Activated CD8-positive, alpha-beta memory T cell treated with anti-CD3 and anti-CD28 coated beads, Interleukin-2, amount 50 U/mL, for 1 hour (primary cell): ENCODE measurements around the gene EXOSC7.
"Not testable (repeated sequence)": the region's sequence is repeated elsewhere in the genome, so short reads cannot be mapped to it uniquely, and the experiment has no call there.

Experiments
- DNase-seq: peaks from one replicate; pipeline ENCODE4 v3.0.0-alpha.2; 2020; ENCODE audit errors: extremely low read depth

The EXOSC7 gene

DNA sequence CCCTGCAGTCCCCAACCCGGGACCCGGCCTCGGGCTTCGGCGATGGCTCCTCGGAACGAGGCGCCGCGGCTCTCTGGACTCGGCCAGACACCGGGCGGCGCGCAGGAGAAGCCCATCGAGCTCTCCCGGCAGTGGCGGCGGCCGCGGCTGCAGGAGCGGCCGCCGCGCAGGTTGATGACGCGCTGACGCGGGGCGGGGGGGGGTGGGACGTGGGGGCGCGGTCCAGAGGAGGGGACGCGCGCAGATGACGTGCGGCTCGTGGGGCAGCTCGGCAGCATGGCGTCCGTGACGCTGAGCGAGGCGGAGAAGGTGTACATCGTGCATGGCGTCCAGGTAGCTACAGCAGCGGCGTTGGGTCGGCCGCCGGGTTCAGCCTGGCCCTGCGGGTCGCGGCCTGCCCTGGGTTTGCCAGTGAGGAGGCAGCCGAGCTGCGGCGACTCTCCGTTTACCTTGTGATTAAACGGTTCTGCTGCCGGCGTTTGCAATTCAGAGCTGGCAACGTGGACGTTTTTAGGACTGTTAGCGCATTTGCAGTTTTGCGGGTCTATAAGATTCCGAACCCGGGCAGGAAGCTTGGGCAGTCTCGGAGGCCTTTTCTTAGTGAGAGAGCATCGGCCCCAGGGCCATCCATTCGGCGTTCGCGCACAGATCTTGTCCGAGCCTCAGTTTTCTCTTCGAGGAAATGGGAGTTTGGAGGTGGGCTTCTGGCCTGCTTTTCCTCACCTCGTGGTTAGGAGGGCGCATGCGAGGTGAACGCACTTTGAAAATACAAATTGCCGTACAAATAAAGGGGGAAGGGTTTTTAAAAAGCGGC lies at the start of gene EXOSC7, which contains the start of gene ZDHHC3:
Gene EXOSC7, plus strand, starts transcription at position 243 of the 814 bp plus-strand sequence. Its CDS starts 34 bp downstream, at position 277.
Gene ZDHHC3, minus strand, starts transcription at position 173 of the 814 bp plus-strand sequence. CDS start 16,738 bp downstream, outside the sequence.
- peak; percentile 67 for DNase-seq

DNA sequence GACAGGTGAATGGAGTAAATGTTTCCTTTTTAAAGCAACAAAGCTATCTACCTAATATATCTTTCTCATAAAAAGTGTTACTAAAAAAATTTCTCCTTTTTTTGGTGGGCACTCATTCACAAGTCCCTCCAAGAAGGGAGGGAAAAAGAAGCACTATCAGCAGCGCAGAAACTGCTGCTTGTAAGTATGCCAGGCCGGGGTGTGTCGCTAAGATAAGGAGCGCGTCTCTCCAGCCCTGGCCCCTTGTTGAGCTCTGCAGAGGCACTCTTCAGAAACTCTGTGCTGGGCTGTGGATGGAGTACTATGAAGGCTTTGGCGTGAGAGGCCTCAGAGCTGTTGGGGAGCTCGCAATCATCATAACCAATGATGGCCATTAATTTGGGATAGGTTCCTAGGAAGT lies 49.1 kb upstream of the EXOSC7 start:
- no peak for DNase-seq

DNA sequence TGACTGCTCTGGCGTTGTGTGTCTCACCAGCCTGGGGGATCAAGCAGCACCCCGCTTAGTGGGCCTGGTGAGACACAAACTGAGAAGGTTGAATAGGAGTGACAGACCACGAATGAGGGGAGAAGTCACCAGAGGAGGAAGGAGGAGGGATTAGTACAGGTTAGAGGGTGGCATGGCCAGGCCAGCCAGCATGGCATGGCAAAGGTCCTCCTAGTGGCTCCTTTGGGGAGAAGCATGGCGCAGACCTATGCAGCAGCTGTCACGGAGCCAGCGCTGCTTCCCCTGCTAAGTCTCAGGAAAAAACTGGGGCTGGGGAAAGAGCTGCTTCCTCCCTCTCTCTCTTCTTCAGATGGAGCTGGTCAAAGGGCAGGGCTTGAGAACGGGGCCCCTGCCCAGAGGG lies 48.7 kb upstream of the EXOSC7 start:
- no peak for DNase-seq

DNA sequence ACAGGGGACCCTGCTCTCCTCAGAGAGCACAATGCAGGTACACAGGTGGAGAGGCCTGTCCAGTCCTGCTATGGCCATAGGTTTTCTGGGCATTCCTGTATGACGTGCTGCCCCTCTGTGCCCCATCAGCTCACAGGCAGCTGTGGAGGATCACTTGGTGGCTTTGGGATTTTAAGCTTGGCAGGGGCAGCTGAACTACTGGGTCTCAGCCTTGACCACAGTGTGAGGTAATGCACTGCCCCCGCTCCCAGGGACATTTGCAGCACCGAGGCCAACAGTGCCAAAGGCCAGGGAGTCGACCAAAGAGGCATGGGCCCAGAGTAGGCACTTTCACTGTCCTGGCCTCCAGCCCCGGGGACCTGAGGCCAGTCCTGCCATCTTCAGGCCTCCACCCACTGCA lies 46.3 kb upstream of the EXOSC7 start:
- DNase-seq: no peak

DNA sequence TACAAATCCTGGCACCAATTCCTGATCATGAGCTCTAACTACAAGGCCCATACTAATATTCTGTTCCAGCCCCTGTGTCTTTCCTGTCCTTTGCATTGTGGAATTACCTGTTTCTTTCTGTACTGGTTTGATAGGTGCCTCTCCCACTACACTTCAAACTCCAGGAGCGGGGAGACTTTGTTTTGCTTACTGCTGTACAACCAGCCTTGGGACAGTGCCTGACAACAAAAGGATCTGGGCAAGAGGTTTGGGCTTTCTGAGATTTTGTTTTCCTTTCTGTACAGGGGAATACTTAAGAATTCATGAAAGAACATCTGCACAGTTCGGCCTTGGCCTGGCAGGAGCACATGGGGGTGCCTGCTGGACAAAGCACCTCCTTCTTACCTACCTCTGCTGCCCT lies 45.1 kb upstream of the EXOSC7 start:
- no peak for DNase-seq

DNA sequence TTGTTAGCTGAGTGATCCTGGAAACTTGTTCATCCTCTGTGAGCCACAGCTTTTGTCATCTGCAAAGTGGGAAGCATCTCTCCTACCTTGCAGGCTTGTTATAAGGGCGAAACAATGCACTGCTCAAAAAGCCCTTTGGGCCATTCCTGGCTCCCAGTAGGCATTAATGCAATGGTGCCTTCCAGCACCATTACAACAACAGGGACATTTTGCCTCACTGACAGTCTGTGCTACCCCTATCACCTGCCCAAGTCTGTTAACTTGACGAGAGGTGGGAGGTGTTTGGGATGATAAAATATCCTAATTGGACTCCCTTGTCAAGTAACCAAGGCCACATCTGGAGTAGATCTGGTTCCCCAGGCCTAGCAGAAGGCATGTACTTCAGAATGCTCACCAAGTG lies 44.3 kb upstream of the EXOSC7 start:
- DNase-seq: no peak

DNA sequence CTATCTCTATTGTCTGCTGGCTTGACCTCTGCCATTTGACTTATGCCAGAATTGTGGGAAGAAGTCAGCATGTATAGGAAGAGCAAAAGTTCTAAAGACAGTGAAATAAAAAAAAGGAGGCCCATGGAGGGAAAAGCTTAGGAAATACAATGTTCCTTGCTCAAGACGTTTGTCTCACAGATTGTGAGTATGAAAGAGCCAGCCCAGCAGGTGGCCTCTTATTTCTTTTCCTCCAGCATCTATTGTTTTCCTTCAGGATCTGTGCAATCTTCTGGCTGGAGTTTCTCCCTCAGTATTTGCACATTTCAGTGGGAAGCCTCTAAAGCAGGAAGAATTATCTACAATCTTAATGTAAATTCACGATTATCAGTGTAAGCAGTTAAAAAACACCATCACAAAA lies 43.8 kb upstream of the EXOSC7 start:
- DNase-seq: no peak

DNA sequence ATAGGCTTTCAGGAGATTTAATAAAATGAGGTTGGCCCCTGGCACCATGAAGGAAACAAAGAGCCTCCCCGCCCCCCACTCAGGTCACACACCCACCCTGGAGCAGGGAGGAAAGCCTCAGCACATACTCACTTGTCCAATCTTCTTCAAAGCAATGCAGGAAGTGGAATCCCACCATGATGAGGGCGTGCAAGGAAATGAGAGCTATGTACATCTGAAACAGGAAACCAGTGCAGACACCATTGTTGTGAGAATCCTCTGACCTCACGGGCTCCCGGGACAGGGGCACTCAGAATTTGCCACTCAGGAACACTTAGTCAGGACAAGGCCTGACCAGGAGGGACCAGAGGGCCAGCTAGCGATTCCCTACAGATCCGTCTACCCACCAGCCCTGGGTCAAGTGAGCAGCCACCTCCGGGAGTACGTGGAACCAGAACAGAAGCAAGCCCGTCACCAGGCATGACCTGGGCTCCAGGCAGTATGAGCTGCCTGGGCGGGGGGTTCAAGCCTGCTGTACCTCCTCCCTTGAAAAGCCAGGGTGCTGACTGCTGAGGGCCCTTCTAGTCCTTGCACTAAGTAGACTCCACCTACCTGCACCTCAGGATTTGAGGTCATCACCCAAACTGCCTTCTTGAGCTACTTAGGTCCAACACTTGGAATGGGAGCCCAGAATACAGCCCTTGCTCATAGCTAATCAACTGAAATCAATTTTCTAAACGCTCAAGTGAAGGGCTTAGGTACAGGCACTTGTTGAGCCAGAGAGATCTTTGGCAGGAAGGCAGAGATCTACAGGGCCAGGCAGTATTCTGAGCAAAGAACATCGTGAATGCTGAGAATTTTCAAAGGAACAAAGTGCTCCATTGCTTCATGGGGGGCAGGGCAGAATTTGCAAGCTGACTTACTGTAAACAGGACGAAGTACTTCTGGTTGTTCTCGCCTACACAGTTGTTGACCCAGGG lies 42.8 kb upstream of the EXOSC7 start:
- no peak for DNase-seq

DNA sequence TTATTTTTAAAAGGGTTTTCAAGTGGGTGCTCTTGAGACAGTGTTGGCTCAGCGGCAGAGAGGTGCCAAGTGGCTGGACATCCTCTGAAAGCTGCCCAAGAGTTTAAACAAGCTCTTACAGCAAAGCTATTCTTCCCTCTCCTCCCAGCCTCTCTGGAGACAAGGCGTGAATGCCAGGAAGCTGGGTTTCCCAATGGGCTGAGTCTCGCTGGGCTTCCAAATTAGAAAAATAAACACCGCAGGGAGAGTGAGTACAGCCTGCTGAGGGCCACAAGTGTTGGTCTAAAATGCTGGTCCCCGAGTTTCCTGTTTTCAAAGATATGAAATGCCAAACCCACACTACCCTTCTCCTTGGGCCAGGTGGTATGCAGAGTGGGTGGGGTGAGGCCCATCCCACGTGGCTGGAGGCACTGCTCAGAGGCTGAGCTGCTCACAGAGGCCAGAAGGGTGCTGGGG lies 36.4 kb upstream of the EXOSC7 start:
- no peak for DNase-seq

DNA sequence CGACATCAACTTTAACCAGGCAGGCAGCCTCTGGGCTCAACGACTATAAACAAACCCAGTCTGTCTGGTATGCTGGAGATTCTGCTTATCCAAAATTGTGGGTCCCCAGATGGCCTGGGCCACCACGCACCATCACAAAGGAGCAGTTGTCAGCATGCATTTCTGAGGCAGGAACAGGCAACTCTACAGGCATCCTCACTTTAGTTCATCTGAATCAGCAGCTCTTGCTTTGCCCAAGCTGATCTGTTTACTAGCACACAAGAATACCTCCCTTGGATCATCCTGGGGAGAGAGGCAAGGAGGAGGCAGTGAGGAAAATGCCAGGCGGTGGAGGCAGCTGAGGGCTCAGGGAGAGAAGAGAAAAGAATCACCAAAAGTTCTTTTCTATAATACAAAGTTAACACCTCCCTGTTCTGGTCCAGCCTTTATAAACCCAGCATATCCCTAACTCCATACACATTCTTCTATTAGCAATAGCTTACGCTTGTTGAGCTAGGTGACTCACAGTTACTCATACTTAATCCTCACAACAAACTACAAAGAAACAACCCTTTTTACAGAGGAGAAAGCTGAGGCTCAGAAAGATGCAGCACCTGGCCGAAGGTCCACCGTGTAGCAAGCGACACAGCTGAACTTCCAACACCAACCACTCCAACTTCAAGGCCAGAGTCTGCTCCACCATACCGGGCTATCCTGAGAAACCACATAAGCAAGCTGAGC lies 33.7 kb upstream of the EXOSC7 start:
- DNase-seq: no peak

DNA sequence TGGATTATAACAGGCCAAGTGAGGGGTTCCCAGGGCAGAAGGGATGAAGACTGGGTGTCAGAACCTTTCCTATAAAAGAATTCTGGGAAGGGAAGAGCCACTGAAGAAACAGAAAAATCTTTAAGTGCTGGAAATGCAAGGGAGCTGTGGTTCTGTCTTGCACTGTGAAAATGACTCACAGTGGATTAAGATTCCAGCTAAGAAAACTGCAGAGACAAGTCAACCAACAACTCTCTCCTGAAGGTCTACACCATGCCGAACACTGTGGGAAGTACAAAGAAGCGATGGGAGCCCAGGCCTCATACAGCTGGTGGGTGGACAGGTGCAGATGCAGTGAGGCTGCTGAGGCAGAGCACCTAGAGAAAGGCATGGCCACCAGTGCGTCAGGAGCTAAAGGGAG lies 27.8 kb upstream of the EXOSC7 start:
- DNase-seq: no peak

DNA sequence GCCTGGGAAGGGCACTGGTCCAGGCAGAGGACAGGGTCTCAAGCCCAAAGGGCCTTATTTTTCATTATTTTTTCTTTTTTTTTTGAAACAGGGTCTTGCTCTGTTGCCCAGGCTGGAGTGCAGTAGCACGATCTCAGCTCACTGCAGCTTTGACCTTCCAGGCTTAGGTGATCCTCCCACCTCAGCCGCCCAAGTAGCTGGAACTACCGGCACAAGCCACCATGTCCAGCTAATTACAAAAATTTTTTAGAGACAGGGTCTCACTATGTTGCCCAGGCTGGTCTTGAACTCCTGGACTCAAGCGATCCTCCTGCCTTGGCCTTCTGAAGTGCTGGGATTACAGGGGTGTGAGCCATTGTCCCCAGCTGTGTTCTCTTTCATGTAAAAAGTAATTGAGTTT lies 26.3 kb upstream of the EXOSC7 start:
- not testable (repeated sequence) for DNase-seq

DNA sequence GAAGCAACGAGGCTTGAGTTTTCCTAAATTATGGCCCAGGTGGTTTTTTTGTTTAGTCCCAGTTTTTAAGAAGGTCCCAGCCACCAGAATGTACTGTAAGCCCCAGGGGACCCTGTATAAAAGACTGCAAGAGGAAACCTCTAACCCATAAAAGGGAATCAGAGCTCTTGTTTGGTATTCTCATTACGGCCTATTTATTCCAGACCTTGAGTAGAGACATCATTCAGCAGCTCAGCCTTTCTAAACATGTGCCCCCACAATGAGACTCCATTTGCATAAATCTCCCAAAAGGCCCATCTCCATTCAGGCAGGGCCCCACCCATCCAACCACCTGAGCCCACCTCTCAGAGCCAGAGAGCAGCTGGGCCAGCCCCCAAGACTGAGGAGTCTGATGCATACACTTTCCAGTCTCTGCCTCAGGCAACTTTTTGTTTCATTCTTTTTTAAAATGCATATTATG lies 25.7 kb upstream of the EXOSC7 start:
- DNase-seq: no peak

DNA sequence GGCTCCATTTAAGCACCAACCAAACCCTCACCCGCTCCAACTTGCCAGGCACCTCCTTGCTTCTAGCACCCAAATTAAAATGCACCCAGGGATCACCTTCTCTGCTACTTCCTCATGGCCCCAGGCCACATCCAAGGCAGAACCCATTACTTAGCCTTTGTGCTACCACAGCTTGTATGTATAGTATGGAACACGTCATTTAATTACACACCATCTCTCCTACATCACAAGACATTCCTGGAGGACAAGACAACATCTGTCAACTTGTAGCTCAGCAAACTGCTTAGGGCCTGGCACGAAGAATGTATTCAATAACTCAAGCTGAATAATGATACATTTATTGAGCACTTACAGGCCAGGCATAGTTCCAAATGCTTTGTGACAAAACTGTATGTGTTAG lies 23.4 kb upstream of the EXOSC7 start:
- no peak for DNase-seq

DNA sequence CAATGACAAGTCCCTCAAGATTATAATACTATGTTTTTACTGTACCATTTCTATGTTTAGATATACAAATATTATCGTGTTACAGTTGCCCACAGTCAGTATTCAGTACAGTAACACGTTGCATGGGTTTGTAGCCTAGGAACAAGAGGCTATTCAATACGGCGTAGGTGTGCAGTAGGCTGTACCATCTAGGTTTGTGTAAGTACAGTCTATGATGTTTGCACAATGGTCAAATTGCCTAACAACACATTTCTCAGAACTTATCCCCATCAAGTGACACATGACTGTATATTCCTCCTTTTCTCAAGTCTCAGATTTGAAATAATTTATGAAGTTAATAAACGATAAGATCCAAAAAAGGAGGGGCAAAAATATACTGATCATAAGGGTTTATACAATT lies 21.7 kb upstream of the EXOSC7 start:
- DNase-seq: no peak

DNA sequence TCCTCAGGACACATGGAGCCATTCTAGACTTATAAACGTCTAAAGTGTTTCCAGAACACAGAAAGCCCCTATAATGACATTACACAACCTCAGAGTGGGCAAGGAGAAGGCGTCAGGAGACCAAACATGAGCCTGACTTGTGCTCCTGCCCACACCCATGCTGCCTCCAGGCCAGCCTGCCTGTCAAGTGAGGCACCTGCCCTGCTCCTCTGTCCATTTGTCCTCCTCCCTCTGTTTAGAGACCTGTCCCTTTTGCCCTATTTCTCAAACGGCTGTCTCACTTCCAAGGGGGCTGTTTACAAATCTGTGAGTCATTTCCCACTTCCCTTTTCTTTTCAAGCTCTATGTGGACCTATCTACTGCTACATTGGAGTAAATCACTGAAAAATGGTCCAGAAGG lies 21.1 kb upstream of the EXOSC7 start:
- no peak for DNase-seq

DNA sequence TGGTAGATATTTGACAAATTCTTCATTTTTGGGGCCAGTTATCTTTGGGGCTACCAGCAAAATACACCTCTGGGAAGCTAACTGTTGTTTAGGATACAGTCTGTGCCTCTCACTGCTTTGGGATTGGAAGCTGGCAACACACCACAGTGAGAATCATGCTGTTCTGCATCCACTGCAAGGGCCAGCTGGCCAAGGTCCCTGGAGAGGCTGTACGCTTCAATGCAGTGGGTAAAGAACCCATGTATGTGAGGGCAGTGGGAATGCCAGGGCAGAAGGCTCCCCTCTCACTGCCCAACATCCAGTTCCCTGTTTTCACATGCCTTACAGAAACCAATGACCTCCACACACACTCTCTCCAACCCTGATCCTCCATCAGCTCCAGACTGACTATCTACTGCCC lies 20.1 kb upstream of the EXOSC7 start:
- DNase-seq: no peak

DNA sequence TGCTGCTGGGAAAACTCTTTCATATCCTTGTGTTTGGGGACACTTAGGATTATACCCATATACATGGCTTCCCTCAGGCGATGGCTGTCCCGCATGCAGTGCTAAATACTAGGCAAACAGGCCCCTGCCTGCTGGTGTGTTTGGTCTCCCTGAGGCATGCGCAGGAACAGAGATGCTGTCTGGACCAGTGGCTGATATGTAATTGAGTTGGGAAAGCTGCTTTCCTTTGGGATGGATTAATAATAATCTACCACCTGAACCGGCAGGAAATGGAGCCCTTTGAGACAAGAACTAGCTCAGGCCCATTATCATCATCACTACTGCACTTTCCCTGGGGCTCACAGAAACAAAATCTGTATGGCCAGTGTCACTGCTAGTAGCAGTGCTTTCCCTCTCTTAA lies 18.1 kb upstream of the EXOSC7 start:
- no peak for DNase-seq

DNA sequence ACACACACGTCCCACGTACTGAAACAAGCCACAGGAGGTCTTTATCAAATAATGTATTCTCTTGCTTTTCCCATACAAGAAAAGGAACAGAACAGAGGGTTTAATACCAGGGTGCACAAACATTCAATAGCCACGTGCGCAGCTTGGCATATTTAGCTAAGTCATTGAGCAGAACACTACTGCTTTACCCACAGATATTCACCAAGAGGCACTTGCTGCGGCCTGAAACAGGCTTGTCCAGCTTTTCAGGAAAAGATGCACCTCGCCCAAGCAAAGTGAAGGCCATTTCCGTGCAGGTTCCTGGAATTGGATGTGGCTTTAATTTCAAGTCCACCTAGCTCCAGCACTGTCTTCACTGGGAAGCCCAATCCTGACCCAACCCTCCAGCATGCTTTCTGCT lies 17.7 kb upstream of the EXOSC7 start:
- no peak for DNase-seq

DNA sequence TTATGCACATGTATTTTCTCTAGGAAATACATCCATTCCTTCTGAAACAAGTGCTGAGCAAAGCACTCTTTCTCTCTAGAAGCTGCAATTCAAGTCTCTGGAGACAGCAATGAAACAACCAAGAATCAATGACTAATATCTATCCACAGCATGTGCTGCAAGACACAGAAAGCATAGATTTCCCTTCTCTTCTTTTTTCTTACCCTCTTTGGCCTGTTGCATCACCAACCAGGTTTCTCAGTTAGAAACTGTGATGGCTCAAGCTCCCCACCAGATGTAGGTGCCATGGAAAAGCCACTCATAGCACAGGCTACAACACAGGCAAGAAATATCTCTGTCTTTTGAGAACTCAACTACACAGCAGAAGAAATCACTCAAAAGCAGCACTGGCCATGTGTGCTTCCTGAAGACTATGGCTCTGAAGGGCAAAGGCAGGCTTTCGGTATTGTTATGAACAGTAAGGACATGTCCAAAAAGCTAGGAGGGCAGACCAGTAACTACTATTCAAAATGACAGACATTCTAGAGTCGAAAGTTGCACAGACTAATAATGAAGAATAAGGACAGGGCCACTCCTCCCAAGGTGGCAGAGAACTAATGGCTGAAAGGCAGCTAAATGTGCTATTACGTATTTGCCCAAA lies 15.5 kb upstream of the EXOSC7 start:
- no peak for DNase-seq

DNA sequence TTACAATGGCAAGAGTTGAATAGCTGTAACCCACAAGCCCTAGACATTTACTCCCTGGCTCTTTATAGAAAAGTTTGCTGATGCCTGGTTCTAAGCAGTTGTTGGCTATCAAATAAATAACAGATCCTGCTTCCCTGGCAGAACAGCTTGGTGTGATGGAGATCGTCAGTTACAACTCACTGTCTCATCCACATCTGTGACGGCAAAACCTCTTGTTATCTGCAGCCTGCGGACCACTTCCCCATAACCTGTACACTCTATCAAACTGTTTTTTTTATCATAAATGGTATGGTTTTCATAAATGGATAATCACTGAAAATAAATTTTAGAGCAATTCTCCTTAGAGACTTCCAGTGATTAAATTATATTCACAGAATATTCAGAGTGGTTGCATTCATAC lies 14.2 kb upstream of the EXOSC7 start:
- no peak for DNase-seq
